Measurements from ENCODE around the gene TMEM184A.

- TF ChIP-seq, protein P1, sequence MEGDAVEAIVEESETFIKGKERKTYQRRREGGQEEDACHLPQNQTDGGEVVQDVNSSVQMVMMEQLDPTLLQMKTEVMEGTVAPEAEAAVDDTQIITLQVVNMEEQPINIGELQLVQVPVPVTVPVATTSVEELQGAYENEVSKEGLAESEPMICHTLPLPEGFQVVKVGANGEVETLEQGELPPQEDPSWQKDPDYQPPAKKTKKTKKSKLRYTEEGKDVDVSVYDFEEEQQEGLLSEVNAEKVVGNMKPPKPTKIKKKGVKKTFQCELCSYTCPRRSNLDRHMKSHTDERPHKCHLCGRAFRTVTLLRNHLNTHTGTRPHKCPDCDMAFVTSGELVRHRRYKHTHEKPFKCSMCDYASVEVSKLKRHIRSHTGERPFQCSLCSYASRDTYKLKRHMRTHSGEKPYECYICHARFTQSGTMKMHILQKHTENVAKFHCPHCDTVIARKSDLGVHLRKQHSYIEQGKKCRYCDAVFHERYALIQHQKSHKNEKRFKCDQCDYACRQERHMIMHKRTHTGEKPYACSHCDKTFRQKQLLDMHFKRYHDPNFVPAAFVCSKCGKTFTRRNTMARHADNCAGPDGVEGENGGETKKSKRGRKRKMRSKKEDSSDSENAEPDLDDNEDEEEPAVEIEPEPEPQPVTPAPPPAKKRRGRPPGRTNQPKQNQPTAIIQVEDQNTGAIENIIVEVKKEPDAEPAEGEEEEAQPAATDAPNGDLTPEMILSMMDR (IDR thresholded peaks at IDR 0.05) = no peak
- TF ChIP-seq POLR2A (IDR thresholded peaks at IDR 0.05) = no peak
Measured at GRCh38 chr7:1587738-1588137, 31.7 kb upstream of the TMEM184A start.
